GM23338 (cell line): ENCODE data around the gene RASGRP4.
A peak's percentile ranks its signal among the peaks of the same experiment; 100 is the strongest.

Experiments used
- CREB1 ChIP-seq: fragments of 250-450 bp; sonication (Bioruptor Pico); IDR thresholded peaks from 2 replicates; pipeline ENCODE4 v1.5.0; 2020; ENCODE audit warnings: low read depth, mild to moderate bottlenecking, moderate library complexity
- CTCF ChIP-seq, 2 experiments: fragments of 200-600 bp in 1 of 2; sonication (generic) in 1 of 2; conservative IDR thresholded peaks; 2 replicates each; pipeline versions ENCODE4 v1.5.1 to v1.6.1; 2016 to 2017; ENCODE audit warnings: antibody characterized with exemption in 2 of 2, low read depth in 2 of 2, mild to moderate bottlenecking in 2 of 2, moderate library complexity in 1 of 2
- ETS1 ChIP-seq: IDR thresholded peaks from 2 replicates; pipeline ENCODE4 v1.6.1; 2016; ENCODE audit warnings: antibody characterized with exemption
- EZH2 ChIP-seq: fragments of 200-600 bp; sonication (generic); IDR thresholded peaks from one replicate; pipeline ENCODE4 v1.8.0; 2017; ENCODE audit warnings: antibody characterized with exemption, mild to moderate bottlenecking, low read depth; ENCODE audit not compliant: unreplicated experiment
- EZH2phosphoT487 ChIP-seq: fragments of 200-600 bp; sonication (generic); IDR thresholded peaks from one replicate; pipeline ENCODE4 v1.8.1; 2018; ENCODE audit warnings: antibody characterized with exemption; ENCODE audit not compliant: unreplicated experiment
- JUNB ChIP-seq: IDR thresholded peaks from one replicate; pipeline ENCODE4 v1.6.1; 2016; ENCODE audit warnings: antibody characterized with exemption; ENCODE audit not compliant: unreplicated experiment
- NANOG ChIP-seq: IDR thresholded peaks from 2 replicates; pipeline ENCODE4 v1.6.1; 2016; ENCODE audit warnings: antibody characterized with exemption, borderline replicate concordance
- POLR2AphosphoS5 ChIP-seq: IDR thresholded peaks from 2 replicates; pipeline ENCODE4 v1.6.1; 2016; ENCODE audit warnings: antibody characterized with exemption, low read depth
- ZNF331 ChIP-seq: fragments of 250-450 bp; sonication (Bioruptor Pico); IDR thresholded peaks from 2 replicates; pipeline ENCODE4 v1.5.0; 2020; ENCODE audit warnings: low read depth, mild to moderate bottlenecking, moderate library complexity

- no peak for TF ChIP-seq CTCF (conservative IDR thresholded peaks at IDR 0.05; ENCODE audit: low read depth in 2 of 2)
- no peak for TF ChIP-seq CREB1 (CRISPR knock-in tag)
- TF ChIP-seq EZH2: no peak
- TF ChIP-seq POLR2AphosphoS5: 0 out of 2 replicates have a peak, but pooled peaks have one; percentile 8
- no peak for TF ChIP-seq EZH2phosphoT487
- no peak for TF ChIP-seq ZNF331 (CRISPR knock-in tag)
- no peak for TF ChIP-seq NANOG
- TF ChIP-seq JUNB: no peak
- no peak for TF ChIP-seq ETS1
Observed at GRCh38 chr19:38386971-38387549, 39.0 kb downstream of the RASGRP4 start.
